Activated gamma-delta T cell (primary cell): Measurements from ENCODE around the gene RAB3C.

Experiments
- DNase-seq: peaks from one replicate; lab custom pipeline; 2025; lab: John Stamatoyannopoulos, UW

RAB3C gene

DNA sequence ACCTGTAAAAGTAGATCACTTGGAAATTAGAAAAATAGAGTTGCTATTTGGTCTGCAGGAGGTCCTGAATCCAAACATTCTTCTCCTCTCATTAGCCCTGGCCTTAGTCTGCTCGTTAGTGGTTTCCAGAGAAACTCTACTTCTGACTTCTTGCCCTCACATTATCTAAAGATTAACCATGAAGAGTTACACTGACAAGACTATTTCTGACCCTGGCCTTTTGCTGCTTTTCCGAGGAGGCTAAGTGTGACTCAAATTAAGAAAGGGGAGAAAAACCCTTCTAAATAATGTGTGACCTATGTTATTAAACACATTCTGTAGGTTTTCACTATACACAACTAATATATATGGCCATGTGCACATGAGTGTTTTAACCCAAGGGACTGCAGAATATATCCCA, 302.4 kb downstream of the RAB3C start:
- no peak for DNase-seq

DNA sequence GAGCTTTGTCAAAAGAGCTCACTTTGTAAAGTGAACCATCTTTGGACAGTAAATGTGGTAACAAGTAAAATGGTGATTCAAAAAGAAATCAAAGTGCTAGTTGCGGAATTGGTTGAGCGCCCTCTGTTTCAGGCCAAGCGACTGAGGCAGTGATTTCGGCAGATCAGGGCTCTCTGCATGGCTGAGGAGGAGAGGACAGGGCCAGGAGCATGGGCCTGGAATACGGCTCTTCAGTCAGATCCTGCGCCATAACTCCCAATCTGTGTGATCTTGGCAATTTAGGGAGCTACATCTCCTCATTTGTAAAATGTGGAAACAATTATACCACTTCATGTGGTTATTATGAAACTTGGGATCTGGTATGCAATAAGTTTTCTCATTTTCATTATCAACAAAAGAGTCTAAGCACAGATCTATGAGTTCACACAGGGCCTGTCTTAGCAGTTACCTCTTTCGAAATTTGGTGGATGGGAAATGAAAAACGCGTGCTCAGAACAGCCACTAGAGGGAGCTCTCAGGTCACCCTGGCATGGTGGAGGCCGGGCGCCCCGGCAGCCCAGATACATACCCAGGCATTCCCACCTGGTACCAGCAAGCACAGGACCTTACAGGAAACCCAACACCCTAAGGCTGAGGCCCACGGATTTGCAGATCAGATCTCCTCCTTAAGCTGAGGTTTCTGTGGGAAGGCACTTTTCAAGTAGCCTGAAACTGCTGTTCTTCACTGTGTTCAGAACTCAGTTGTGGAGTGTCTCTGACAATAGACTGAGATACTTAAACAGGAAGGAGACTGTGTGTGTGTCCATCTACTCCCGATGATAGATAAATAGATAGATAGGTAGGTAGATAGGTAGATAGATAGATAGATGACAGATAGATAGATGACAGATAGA, 303.7 kb downstream of the RAB3C start:
- peak; percentile 16 for DNase-seq

DNA sequence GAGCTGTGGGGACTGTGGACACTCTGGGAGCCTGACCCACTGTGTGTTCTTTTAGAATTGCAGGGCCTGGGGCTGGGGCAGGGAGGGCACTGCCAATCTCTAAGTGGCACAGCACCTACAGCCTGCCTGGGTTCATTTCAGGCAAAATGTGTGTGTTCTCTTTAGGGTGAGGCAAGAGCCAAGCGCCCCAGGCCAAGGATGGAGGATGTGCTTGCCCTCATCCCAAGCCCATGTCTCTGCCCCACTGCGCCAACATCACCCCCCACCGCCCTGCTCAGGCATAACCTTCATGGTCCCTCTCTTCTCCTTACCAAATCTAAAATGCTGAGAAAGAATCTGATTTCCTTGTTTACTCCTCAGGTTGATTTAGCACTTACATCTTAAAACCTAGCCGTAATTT, 304.4 kb downstream of the RAB3C start:
- DNase-seq, result peak; percentile 6

DNA sequence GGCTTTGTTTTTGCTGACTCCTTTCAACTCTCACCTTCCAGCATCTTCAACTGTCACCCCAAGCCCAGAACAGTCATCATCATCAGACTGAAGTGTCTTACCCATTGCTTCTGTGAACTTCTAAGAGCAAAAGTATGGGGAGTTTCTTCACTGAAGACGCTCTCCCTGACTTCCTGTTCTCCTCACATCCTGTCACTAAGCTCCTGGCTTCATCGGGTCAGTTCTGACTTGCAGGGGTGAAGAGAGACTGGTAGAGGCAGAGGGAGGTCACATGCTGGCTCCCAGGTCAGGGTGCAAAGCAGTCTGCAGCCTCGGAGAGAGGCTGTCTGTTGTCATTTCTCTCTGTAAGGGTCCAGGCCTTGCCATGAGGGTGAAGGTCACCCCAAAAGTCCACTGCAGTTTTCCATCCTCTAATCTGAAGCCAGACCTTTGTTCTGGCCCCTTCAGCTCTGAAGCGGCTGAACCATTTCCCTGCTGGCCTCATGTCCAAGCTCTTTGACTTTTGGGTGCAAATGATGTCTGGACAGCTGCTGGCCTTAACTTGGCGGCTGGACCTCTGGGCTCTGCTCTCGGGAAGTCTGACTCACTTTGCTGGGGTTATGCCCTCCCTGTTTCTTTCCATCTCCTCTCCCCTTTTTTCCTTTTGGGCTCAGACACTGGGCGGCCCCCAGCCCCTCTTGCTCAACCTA, 305.0 kb downstream of the RAB3C start:
- DNase-seq, result no peak

DNA sequence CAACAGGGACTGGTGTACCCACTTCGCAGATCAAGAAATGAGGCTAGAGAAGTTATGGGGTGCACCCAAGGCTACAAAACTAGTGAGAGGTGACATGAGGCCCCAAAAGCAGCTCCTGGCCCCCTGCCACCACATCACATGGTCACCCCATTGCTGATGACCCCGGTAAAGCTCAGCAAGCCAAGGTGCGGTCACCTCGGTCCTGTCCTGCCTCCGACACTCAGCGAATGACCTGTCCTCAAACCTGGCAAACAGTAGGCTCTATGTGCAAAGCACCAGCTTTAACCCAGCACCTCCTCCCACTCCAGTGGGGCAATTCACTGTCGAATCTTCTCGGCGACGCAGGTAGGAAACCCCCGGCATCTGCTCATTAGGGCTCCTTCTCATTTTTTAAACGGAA, 307.4 kb downstream of the RAB3C start:
- DNase-seq, result no peak

DNA sequence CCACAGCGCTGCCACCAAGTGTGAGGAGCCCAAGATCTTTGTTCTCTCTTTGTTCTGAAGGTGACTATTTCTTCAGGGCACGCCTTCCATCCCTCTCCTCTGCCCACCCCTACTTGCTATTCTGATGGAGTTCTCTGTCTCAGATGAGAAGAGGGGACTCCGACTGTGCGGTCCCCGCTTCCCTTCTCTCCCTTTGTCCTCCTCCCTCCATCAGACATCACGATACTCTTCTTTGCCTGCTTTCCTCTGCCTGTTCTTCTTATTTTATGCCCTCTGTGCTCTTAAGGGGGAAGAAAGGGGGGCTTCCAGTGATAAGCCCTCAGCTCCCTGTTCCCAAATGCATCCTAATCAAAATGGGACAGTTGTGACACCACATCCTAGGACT, 307.8 kb downstream of the RAB3C start:
- DNase-seq, result no peak

DNA sequence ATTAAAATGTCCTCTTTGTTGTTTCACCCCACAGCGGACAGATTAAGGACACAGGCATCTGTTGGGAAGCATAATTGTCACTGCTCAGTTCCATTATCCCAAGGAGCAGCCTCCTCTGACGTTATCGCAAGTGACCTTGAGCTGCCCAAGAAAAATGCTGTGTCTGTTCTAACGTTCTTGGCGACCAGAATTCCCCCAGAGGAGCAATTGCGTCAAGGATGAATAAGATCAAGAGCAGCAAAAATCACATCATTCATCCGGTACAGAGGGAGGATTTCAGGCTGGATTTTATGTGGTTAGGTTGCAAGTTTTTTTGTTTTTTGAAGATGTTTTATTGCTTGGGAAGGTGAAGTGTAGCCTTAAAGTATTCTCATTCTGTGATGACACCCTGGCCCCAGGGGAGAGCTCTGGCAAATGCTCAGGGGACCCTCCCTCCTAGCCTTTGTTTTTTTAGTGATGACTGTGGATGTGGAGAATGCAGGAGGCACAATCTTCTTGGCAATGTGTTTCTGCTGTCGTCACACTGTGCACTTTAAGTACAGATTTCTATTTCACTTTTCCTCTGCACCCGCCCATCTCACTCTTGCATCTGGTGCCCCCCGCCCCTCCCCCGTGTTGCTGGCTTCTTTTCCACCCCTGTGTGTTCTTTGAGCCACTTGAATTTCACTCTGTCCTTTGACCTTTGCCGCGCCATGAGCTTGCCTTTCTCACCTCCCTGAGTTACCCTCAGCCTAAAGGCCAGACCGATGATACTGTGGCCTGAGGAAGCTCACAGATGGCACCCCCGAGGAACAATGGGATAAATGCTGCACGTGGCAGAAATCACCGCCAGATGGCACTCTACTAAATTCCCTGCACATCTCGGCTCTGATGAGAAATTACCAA, 308.5 kb downstream of the RAB3C start:
- DNase-seq, result no peak

DNA sequence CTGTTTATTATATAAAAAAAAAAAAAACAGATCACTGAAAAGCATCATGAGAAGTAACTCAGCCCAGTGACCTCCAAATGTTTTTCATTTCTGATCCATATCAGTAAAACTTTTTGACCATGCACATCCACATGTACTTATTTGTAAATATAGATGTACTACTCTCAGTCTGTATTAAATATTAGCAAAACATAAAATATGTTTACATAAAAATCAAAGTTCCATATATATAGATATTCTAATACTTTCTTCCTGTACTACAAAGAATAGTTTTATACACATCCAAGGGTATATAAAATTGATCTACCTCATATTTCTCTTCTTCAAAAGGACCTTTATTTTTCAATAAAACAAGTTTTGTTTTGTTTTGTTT, 309.1 kb downstream of the RAB3C start:
- DNase-seq, result no peak

DNA sequence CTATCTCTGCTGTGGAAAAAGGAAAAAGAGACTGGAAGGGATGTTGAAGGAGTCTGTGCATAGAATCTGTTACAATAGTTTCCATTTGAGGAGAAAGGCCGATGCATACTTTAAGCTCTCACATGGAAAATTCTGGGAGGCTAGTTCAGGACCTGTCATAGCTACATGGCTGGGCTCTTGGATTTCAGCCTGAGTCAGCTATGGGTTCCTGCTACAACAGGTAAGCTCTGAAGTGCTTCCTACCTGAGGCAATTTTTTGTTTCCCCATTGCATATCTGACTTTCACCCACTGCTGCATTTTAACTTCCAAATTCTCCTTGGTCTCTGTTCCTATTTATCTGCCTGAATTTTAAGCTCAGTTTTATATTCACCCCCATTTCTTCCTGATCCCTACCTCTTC, 310.7 kb downstream of the RAB3C start:
- no peak for DNase-seq

DNA sequence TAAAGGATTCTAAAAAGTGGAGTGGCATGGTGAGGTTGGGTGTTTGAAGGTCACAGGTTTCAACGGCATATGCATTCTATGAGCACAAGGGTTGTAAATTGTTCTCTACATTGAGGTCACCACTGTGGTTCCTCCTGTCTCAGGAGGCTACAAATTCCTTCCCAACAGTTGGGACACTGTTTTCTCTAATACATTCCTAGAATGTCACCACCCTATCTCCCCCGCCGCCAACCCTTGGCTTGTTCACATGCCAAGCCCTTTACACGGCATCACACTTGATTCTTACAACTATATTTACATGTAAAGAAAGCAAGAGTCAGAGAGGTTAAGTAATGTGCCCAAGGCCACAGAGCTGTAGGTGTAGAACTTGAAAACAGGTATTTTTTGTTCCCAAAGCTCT, 315.1 kb downstream of the RAB3C start:
- DNase-seq, result no peak

DNA sequence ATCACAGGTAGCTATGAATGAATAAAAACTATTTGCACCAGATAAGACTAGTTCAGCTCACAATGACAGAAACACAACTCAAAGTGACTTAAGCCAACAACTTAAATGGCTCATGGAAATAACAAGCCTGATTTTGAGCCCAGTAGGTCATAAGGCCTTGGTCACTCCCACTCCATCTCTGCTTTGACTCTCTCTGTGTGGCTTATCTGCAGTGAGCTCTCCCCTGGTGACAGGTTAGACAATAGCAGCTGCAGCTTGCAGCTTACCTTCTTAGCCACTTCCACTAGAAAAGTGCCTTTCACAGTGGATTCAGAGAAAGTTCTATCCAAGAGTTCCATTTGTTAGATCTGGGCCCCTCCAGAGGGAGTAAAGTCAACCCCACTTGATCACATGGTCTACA, 315.7 kb downstream of the RAB3C start:
- DNase-seq, result no peak

DNA sequence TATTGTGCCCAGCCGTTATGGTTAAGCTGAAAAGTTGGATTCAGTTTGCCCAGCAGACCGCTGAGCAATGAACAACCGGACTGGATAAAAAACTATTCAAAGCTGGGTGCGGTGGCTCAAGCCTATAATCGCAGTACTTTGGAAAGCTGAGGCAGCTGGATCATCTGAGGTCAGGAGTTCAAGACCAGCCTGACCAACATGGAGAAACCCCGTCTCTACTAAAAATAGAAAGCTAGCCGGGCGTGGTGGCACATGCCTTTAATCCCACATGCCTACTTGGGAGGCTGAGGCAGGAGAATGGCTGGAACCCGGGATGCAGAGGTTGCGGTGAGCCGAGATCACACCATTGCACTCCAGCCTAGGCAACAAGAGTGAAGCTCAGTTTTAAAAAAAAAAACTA, 318.4 kb downstream of the RAB3C start:
- no peak for DNase-seq

DNA sequence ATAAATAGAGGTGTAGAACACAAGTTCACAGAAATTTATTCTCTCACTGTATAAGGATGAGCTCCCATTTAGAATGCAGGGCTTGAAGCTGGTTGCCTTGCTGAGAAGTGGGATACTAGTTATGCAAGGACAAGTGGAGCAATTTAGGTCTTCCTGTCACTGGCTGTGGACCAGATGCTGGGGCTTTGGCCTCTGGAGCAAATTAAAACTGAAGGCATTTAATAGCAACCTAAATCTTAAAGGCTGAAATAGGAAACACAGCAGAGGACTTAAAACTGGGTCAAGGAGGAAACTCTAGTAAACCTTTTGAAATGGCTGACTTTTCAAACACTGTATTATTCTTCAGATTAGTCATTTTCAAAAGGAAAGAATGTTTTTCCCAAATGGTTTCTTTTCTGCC, 319.4 kb downstream of the RAB3C start:
- no peak for DNase-seq

DNA sequence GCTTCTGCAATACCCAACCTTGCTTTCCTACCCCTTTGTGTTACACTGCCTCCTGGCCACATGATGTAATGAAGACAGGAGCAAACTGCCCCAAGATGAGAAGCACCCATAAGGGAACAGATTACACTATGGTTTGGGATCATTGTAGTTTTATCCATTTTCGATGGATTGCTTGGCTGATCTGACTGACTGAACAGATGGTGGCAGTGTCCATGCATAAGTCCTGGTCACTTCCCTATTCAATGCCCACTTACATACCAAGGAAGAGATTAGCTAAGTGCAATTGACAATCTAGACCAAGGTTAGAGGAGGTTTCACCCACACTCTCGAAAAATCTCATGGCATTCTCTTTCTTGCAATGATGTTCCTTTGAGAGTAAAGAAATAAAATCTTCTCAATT, 319.9 kb downstream of the RAB3C start:
- no peak for DNase-seq

DNA sequence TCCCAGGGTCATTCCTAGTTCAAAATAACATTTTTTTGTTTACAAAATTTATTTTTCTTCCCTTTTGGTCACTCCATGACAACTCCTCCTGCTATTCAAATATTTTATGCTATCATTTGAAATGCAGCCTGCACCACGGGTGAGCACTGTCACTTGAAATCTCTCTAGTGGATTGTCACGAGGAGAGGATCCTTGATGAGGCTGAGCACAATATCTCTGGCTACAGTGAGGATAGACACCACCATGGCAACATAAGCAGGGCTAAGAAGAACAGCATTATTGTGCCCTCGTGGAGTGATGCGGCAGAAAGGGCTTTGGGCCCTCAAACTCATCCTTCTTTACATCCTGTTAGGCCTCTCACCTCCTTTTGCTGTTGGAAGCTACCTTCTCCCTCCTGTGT, 321.9 kb downstream of the RAB3C start:
- DNase-seq, result no peak

DNA sequence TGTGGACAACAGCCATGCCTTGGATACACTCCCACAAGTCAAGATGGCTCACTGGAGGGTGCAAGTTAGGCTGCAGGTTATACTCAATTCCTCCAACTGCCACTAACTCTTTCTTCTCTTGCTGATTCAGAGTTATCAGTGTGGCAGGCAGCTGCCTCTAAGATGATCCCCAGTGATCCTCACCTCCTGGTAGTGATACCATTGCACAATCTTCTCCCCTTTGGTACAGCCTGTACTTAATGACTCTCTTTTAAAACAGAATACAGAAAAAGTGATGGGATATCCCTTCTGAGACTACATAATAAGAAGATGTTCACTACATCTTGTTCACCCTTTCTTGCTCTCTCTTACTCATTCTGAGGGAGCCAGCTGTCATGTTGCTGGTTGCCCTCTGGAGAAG, 323.1 kb downstream of the RAB3C start:
- DNase-seq, result no peak
